Measurements from ENCODE around the gene AGFG2. TPM values are rescaled to one million over a fixed set of nuclear protein-coding genes. Genes with fewer than 3 reads are reported as not detected.

Gene AGFG2
- total and polyA plus RNA-seq, 10 of the 15 experiments (the other 5 are each of a cell fraction or from before 2014, with no cell fraction given) = 0.90 to 71.5 (median 25.4) TPM

DNA sequence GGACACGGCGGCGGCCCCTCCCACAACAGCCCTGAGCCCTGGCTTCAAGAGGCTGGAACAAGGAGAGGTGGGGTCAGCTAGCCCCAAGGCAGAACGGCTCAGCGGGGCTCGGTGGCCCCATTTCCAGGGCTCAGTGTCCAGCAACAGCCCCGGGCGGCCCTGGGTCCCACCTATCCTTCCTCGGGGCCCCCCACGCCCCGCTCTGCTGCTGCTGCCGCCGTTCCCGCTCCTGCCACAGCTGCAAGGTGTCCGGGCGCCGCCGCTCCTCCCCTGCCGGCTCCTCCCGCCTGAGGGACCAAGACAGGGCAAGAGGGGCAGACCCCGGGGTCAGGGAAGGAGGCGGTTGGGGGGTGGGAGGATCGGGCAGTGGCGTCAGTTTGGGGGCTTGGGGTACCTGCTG lies 38.1 kb downstream of the AGFG2 start:
- DNase-seq (ENCODE audit: low read depth, low spot score) (no peak), ATAC-seq (no peak), FAIRE-seq (no peak)
- WGBS (ENCODE audit: insufficient coverage, insufficient replicate concordance, low lambda C conversion rate, missing lambda C conversion rate) = 99% methylated on average over 10 of the region's 24 CpGs
- Histone ChIP-seq H4K20me1 (ENCODE audit: control insufficient read depth, insufficient read depth) (no peaks in the 10 kb centered on the region), H3K4me3 (no peak overlapping the region), H3K36me3 (ENCODE audit: control insufficient read depth in 2 of 2, insufficient read depth in 2 of 2, low read length in 1 of 2) (peaks cover 11 to 20% of the 10 kb centered on the region in 2 experiments), H3K79me2 (ENCODE audit: control insufficient read depth, insufficient read depth, low read length) (no peaks in the 10 kb centered on the region), H3K27ac (ENCODE audit: control insufficient read depth, insufficient read depth) (no peak overlapping the region), H3K27me3 (replicated peaks in 1 of 2; ENCODE audit: control insufficient read depth in 2 of 2, insufficient read depth in 2 of 2, low read length in 1 of 2) (no peaks in the 10 kb centered on the region), H3K9me3 (replicated peaks; ENCODE audit: control insufficient read depth, insufficient read depth, low read length) (no peaks in the 10 kb centered on the region), H2AFZ (ENCODE audit: control insufficient read depth, low read depth, low read length) (no peak overlapping the region), H3K9ac (ENCODE audit: control insufficient read depth, insufficient read depth, low read length) (no peak overlapping the region), H3K4me1 (ENCODE audit: control insufficient read depth, insufficient read depth, low read length) (no peaks in the 10 kb centered on the region), H3K4me2 (ENCODE audit: control insufficient read depth, insufficient read depth) (no peak overlapping the region)
- no TSS peak for BruUV-seq (replicated peaks)
- CTCF ChIA-PET = interaction anchor here (1.2 to 1.8 kb wide), 2 partner anchors 12 to 14 kb away, joined by 3 to 7 read pairs; no protein-coding TSS in a partner anchor
- POLR2A ChIA-PET = no interaction called here
- SMC1A ChIA-PET (ENCODE audit: uncharacterized antibody, unreplicated experiment) = no interaction called here
- in situ Hi-C loops (cut with MboI) = no loop called here
- TF ChIP-seq, protein P1, sequence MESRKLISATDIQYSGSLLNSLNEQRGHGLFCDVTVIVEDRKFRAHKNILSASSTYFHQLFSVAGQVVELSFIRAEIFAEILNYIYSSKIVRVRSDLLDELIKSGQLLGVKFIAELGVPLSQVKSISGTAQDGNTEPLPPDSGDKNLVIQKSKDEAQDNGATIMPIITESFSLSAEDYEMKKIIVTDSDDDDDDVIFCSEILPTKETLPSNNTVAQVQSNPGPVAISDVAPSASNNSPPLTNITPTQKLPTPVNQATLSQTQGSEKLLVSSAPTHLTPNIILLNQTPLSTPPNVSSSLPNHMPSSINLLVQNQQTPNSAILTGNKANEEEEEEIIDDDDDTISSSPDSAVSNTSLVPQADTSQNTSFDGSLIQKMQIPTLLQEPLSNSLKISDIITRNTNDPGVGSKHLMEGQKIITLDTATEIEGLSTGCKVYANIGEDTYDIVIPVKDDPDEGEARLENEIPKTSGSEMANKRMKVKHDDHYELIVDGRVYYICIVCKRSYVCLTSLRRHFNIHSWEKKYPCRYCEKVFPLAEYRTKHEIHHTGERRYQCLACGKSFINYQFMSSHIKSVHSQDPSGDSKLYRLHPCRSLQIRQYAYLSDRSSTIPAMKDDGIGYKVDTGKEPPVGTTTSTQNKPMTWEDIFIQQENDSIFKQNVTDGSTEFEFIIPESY (IDR thresholded peaks at IDR 0.05) = no peak
- TF ChIP-seq MEF2A (IDR thresholded peaks at IDR 0.05; ENCODE audit: insufficient read depth, low read depth, low read length) (no peak), RAD21 (IDR thresholded peaks at IDR 0.05; ENCODE audit: insufficient read depth, low read depth, low read length) (no peak), BCL11A (IDR thresholded peaks at IDR 0.05; ENCODE audit: low read depth, low read length) (no peak), SREBF2 (IDR thresholded peaks at IDR 0.05; ENCODE audit: low read length) (no peak), EP300 (IDR thresholded peaks at IDR 0.05; ENCODE audit: borderline replicate concordance in 1 of 2, control insufficient read depth in 1 of 2, low read depth in 2 of 2, low read length in 2 of 2) (no peak)
- TF ChIP-seq, protein P2, sequence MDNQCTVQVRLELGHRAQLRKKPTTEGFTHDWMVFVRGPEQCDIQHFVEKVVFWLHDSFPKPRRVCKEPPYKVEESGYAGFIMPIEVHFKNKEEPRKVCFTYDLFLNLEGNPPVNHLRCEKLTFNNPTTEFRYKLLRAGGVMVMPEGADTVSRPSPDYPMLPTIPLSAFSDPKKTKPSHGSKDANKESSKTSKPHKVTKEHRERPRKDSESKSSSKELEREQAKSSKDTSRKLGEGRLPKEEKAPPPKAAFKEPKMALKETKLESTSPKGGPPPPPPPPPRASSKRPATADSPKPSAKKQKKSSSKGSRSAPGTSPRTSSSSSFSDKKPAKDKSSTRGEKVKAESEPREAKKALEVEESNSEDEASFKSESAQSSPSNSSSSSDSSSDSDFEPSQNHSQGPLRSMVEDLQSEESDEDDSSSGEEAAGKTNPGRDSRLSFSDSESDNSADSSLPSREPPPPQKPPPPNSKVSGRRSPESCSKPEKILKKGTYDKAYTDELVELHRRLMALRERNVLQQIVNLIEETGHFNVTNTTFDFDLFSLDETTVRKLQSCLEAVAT (IDR thresholded peaks at IDR 0.05) = no peak
- TF ChIP-seq, protein P3, sequence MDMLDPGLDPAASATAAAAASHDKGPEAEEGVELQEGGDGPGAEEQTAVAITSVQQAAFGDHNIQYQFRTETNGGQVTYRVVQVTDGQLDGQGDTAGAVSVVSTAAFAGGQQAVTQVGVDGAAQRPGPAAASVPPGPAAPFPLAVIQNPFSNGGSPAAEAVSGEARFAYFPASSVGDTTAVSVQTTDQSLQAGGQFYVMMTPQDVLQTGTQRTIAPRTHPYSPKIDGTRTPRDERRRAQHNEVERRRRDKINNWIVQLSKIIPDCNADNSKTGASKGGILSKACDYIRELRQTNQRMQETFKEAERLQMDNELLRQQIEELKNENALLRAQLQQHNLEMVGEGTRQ (IDR thresholded peaks at IDR 0.05; ENCODE audit: borderline replicate concordance, low read depth, low read length) = no peak
- TF ChIP-seq, protein P4, sequence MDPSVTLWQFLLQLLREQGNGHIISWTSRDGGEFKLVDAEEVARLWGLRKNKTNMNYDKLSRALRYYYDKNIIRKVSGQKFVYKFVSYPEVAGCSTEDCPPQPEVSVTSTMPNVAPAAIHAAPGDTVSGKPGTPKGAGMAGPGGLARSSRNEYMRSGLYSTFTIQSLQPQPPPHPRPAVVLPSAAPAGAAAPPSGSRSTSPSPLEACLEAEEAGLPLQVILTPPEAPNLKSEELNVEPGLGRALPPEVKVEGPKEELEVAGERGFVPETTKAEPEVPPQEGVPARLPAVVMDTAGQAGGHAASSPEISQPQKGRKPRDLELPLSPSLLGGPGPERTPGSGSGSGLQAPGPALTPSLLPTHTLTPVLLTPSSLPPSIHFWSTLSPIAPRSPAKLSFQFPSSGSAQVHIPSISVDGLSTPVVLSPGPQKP (IDR thresholded peaks at IDR 0.05; ENCODE audit: low read depth, low read length) = no peak
- intact Hi-C loops (cut with micrococcal nuclease; ENCODE audit: unreplicated experiment) = no loop called here
- RAD21 ChIA-PET (ENCODE audit: unreplicated experiment) = no interaction called here

Data from GM12878 (cell line).